ENCODE measurements around the gene SNED1. TPM values are rescaled to one million over a fixed set of nuclear protein-coding genes. Genes with fewer than 3 reads are reported as not detected.

Gene SNED1
- total RNA-seq, 1 experiment from 2014 or later = 2.8 TPM

- H3K36me3 ChIP-seq (ENCODE audit: low read depth) = no peaks in the 10 kb centered on the region
- no peak overlapping the region for H2AFZ ChIP-seq
- H3K4me3 ChIP-seq = no peak overlapping the region
- no peak overlapping the region for H3K4me2 ChIP-seq
- no TSS peak for BruUV-seq (replicated peaks)
- no peaks in the 10 kb centered on the region for H3K4me1 ChIP-seq (replicated peaks; ENCODE audit: insufficient read depth)
- POLR2A ChIA-PET (ENCODE audit: unreplicated experiment) = no interaction called here
- H4K20me1 ChIP-seq (ENCODE audit: insufficient read depth) = no peaks in the 10 kb centered on the region
- H3K27ac ChIP-seq = no peak overlapping the region
- intact Hi-C loops (cut with micrococcal nuclease; ENCODE audit: unreplicated experiment) = no loop called here
- DNase-seq = no peak
- H3K27me3 ChIP-seq (ENCODE audit: insufficient read depth, low read depth) = no peaks in the 10 kb centered on the region
- CTCF ChIA-PET = no interaction called here
- H3K9me2 ChIP-seq (ENCODE audit: insufficient read depth) = no peaks in the 10 kb centered on the region
- no peaks in the 10 kb centered on the region; the same call in 1 of the 2 replicates for H3F3A ChIP-seq (ENCODE audit: insufficient read depth, low read depth)
- H3K9me3 ChIP-seq (ENCODE audit: insufficient read depth, low read depth) = no peaks in the 10 kb centered on the region
- H3K79me2 ChIP-seq (ENCODE audit: low read depth) = no peaks in the 10 kb centered on the region
- TF ChIP-seq EZH2 (IDR thresholded peaks at IDR 0.05; ENCODE audit: low read depth) = no peak
- TF ChIP-seq CTCF (conservative IDR thresholded peaks at IDR 0.05) = no peak
Measured at GRCh38 chr2:241126771-241127202, 128.4 kb downstream of the SNED1 start.

GRCh38 chr2:241128266-241128665 lies 129.8 kb downstream of the SNED1 start:
- no peaks in the 10 kb centered on the region for H3K4me1 ChIP-seq (replicated peaks; ENCODE audit: insufficient read depth)
- H3F3A ChIP-seq (ENCODE audit: insufficient read depth, low read depth) = no peaks in the 10 kb centered on the region
- intact Hi-C loops (cut with micrococcal nuclease; ENCODE audit: unreplicated experiment) = no loop called here
- no TSS peak for BruUV-seq (replicated peaks)
- no peak overlapping the region for H3K27ac ChIP-seq
- no peak for DNase-seq
- no peak for TF ChIP-seq CTCF (conservative IDR thresholded peaks at IDR 0.05)
- ChIA-PET CTCF (no interaction called here), POLR2A (ENCODE audit: unreplicated experiment) (no interaction called here)
- H3K79me2 ChIP-seq (ENCODE audit: low read depth) = no peaks in the 10 kb centered on the region
- H3K4me2 ChIP-seq = no peak overlapping the region
- H3K36me3 ChIP-seq (ENCODE audit: low read depth) = no peaks in the 10 kb centered on the region
- H4K20me1 ChIP-seq (ENCODE audit: insufficient read depth) = no peaks in the 10 kb centered on the region
- H3K9me2 ChIP-seq (ENCODE audit: insufficient read depth) = no peaks in the 10 kb centered on the region
- H3K27me3 ChIP-seq (ENCODE audit: insufficient read depth, low read depth) = no peaks in the 10 kb centered on the region
- H3K4me3 ChIP-seq = no peak overlapping the region
- H2AFZ ChIP-seq = no peak overlapping the region
- H3K9me3 ChIP-seq (ENCODE audit: insufficient read depth, low read depth) = no peaks in the 10 kb centered on the region

- no peak for DNase-seq
- Histone ChIP-seq H2AFZ (no peak overlapping the region), H3K4me3 (no peak overlapping the region), H3K9me2 (ENCODE audit: insufficient read depth) (no peaks in the 10 kb centered on the region), H3K4me2 (no peak overlapping the region), H3F3A (ENCODE audit: insufficient read depth, low read depth) (no peaks in the 10 kb centered on the region), H3K4me1 (replicated peaks; ENCODE audit: insufficient read depth) (no peaks in the 10 kb centered on the region), H3K79me2 (ENCODE audit: low read depth) (no peaks in the 10 kb centered on the region), H4K20me1 (ENCODE audit: insufficient read depth) (no peaks in the 10 kb centered on the region), H3K9me3 (ENCODE audit: insufficient read depth, low read depth) (no peaks in the 10 kb centered on the region), H3K36me3 (ENCODE audit: low read depth) (no peaks in the 10 kb centered on the region), H3K27ac (no peak overlapping the region), H3K27me3 (ENCODE audit: insufficient read depth, low read depth) (no peaks in the 10 kb centered on the region)
- intact Hi-C loops (cut with micrococcal nuclease; ENCODE audit: unreplicated experiment) = no loop called here
- no TSS peak for BruUV-seq (replicated peaks)
- no peak for TF ChIP-seq EZH2 (IDR thresholded peaks at IDR 0.05; ENCODE audit: low read depth)
- TF ChIP-seq CTCF (conservative IDR thresholded peaks at IDR 0.05) = no peak
- ChIA-PET POLR2A (ENCODE audit: unreplicated experiment) (no interaction called here), CTCF (no interaction called here)
Measured at GRCh38 chr2:241129086-241129871, 130.9 kb downstream of the SNED1 start.

Measured in PC-9 (cell line).